Activated CD4-positive, alpha-beta T cell treated with anti-CD3 and anti-CD28 coated beads for 4 hours (primary cell): ENCODE results near the gene CLIP2.
"Not testable (repeated sequence)": the region's sequence is repeated elsewhere in the genome, so short reads cannot be mapped to it uniquely, and the experiment has no call there.

Experiments used
- DNase-seq, 2 donors: peaks; one replicate each; pipeline ENCODE4 v3.0.0-alpha.2; 2020

The CLIP2 gene

DNA sequence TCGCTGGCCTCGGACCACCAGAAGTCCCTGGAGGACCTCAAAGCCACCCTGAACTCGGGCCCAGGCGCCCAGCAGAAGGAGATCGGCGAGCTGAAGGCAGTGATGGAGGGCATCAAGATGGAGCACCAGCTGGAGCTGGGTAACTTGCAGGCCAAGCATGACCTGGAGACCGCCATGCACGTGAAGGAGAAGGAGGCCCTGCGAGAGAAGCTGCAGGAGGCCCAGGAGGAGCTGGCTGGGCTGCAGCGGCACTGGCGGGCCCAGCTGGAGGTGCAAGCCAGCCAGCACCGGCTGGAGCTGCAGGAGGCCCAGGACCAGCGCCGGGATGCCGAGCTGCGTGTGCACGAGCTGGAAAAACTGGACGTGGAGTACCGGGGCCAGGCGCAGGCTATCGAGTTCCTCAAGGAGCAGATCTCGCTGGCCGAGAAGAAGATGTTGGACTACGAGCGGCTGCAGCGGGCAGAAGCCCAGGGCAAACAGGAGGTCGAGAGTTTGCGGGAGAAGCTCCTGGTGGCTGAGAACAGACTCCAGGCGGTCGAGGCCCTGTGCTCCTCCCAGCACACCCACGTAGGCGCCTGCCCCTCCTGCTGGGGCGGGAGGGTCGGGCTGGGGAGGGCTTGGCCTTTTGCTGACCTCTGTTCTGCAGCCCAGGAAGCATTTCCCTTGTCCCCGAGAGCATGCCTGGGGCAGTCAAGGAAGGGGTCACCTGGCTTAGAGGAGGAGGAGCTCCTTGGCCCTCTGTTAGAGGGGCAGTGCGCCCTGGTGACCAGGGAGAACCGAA lies 87.2 kb downstream of the CLIP2 start:
- DNase-seq = no peak

DNA sequence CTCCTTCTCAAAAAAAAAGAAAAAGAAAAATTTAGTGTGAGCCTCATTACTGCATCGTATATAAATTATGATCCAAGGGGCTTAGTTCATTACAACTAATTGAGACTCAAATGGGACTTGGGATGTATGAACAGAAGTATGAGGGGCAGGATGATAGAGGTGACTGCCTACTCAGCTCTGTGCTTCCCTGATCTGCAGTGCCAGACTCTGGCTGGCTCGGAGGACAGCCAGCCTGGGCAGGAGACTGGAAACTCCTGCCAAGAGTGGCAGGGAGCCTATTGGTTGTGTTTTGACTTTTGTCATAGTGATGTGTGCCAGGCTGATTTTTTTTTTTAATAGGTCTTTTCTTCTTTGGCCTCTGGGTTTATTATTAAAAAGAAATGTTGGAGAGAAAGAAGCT lies 90.7 kb downstream of the CLIP2 start:
- DNase-seq = no peak

DNA sequence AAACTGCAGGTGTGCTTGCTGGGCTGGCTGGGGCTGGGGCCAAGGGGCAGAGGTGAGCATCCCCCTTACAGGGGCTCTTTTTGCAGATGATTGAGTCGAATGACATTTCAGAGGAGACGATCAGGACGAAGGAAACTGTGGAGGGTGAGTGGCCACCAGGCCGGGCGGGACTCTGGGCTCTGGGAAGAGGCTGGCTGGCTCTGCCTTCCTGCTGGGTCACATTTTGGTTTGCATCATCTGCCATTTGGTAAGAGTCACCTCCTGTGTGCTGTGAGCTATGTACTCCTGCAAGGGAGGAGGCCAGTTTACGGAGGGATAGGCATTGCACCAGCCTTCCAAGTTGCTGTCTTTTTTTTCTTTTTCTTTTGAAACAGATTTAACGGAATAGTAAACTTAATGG lies 91.5 kb downstream of the CLIP2 start:
- DNase-seq = no peak

DNA sequence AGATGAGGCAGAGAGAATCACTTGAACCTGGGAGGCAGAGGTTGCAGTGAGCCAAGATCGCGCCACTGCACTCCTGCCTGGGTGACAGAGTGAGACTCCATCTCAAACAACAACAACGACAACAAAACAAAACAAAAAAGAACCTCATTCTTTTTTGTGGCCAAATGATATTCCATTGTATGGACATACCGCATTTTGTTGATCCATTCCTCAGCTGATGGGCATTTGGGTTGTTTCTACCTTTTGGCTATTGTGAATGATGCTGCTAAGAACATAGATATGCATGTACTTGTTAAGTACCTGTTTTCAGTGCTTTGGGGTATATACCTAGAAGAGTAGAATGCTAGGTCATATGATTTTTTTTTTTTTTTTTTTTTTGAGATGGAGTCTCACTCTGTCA lies 94.9 kb downstream of the CLIP2 start:
- DNase-seq = not testable (repeated sequence)

DNA sequence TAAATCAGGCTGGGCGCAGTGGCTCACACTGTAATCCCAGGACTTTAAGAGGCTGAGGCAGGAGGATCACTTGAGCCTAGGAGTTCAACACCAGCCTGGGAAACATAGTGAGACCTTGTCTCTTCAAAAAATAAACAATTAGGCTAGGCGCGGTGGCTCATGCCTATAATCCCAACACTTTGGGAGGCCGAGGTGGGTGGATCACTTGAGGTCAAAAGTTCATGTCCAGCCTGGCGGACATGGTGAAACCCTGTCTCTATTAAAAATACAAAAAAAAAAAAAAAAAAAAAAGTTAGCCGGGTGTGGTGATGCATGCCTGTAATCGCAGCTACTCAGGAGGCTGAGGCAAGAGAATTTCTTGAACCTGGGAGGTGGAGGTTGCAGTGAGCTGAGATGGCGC lies 95.6 kb downstream of the CLIP2 start:
- DNase-seq = not testable (repeated sequence)

DNA sequence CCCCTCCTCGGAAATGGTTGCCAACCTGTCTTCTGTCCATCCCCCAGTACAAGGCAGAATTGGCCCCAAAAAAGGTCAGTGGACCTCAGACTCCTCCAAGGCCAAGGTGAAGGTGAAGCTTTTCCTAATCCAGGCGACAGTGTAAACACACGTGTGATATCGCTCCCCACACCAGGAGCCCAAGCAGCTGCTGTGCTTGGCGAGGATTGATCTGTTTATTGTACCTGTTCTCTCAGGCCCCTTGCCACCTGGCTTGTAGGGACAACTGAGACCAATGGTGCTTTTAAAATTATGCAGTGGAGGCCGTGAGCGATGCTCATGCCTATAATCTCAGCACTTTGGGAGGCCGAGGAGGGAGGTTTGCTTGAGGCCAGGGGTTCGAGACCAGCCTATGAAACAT lies 98.4 kb downstream of the CLIP2 start:
- no peak for DNase-seq

DNA sequence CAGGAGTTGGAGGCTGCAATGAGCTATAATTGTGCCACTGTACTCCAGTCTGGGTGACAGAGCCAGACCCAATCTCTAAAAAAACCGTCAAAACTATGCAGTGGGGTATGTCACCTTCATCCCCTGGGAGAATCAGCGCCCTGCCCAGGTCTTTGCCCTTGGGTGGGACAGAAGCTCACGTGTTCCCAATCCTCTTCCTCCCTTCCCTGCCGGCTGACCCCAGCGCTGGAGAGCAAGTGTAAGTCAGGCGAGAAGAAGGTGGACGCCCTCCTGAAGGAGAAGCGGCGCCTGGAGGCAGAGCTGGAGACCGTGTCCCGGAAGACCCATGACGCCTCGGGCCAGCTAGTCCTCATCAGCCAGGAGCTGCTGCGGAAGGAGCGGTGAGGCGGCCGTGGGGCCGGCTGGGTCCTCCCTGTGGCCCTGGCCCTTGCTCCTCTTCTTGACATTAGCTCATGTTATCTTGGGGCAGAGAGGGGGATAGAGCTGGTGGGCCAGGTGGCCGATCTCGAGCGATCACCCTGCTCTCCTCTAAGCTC lies 99.7 kb downstream of the CLIP2 start:
- DNase-seq = no peak

DNA sequence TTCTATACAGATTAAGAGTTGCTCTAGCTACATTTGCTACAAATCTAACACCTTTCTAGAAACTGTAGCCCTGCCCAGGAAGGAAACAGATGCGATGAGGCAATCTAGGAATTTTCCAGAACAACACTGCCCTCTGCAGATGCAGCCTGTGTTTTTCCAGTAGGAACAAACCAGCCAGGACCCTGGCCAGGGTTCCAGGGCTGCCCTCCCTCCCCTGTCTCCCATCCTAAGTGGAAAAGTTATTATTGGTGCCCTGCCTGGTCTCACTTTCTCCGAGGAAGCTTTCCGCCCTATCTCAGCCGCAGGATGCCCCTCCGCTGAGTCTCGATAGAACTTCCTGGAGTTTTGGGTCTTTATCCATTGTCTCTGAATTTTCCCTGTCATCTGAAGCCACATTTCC lies 104.5 kb downstream of the CLIP2 start:
- not testable (repeated sequence) for DNase-seq

DNA sequence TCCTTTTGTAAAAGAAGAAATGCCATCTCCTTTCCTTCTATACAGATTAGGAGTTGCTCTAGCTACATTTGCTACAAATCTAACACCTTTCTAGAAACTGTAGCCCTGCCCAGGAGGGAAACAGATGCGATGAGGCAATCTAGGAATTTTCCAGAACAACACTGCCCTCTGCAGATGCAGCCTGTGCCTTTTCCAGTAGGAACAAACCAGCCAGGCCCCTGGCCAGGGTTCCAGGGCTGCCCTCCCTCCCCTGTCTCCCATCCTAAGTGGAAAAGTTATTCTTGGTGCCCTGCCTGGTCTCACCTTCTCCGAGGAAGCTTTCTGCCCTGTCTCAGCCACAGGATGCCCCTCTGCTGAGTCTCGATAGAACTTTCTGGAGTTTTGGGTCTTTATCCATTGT lies 105.4 kb downstream of the CLIP2 start:
- not testable (repeated sequence) for DNase-seq

DNA sequence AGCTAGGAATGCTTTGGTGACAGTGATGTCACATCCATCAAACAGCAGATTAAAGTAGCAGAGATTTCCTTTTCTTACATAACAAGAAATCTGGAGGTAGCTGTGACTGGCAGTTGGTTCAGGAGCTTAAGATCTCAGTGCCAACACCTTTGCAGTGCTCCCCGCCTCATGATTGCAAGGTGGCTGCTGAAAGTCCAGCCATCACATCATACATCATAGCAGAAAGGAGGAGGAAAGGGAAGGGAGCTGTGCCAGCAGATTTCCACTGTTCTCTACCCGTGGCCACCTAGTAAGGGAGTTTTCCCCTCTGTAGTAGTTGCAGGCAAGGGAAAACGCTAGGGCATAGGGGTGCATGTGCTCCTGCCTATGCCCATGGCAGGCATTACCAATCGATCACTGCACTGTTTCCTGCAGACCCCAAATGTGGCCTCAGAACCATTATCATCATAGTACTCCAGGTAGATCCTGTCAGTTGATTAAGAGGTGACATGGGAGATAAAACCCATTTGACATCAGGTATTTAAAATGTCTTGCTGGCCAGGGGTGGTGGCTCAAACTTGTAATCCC lies 106.6 kb downstream of the CLIP2 start:
- no peak for DNase-seq

DNA sequence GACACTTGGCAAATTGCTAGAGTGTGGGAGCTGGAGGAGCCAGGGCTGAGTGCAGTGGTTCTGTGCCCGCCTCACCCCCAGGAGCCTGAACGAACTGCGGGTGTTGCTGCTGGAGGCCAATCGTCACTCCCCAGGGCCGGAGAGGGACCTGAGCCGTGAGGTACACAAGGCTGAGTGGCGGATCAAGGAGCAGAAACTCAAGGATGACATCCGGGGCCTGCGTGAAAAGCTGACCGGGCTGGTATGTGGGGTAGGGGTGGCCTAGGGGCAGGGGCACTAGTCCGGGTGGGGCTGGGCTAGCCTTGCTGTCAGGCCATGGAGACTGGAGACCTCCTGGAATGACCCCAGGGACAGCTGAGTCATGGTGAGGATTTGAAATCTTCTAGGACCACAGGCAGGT lies 107.8 kb downstream of the CLIP2 start:
- DNase-seq = no peak

DNA sequence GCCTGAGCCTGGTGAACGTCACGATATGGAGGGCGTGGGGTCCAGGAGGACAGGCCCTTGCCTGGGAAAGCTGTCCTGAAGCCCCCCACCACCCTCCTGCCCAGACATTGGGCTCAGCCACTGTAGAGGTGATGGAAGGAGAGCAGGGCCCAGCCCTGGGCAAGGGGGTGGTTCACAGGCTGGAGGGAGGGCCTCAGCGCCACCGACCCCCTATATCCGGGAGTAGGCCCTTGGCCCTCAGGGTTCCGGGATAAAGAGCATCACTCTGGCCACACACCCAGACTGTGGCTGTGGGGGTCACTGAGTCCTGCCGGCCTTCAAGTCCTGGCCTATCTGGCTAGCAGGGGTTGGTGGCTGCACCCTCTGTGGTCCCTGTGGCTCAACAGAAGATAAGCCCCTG lies 109.2 kb downstream of the CLIP2 start:
- no peak for DNase-seq

DNA sequence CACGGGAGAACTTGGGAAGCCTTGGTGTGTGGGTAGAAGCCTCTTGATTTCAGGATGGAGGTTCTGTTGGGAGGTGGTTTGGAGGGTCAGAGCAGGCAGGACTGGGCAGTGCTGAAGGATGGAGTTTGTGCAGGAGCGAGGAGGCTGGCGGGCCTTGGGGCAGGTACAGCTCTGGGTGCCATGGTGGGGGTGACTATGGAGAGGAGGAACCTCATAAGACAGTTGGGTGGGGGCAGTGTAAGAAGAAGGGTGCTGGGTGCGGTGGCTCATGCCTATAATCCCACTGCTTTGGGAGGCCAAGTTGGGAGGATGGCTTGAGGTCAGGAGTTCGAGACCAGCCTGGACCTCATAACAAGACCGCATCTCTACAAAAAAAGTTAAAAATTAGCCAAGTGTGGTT lies 109.8 kb downstream of the CLIP2 start:
- no peak for DNase-seq

DNA sequence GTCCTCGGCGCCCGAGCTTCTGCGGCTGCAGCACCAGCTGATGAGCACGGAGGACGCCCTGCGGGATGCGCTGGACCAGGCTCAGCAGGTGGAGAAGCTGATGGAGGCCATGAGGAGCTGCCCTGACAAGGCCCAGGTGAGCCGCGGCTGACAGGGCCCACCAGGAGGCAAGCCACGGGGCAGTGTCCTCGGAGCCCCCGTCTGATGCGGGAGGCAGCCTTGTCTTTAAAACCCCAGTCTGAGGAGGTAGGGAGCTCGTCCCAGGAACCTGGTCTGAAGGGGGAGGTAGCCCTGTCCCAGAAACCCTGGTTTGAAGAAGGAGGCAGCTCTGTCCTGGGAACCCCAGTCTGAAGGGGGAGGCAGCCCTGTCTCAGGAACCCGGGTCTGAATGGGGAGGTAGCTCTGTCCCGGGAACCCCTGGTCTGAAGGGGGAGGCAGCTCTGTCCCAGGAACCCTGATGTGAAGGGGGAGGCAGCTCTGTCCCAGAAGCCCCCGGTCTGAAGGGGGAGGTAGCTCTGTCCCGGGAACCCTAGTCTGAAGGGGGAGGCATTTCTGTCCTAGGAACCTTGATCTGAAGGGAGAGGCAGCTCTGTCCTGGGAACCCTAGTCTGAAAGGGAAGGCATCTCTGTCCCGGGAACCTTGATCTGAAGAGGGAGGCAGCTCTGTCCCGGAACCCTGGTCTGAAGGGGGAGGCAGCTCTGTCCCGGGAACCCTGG lies 111.4 kb downstream of the CLIP2 start:
- no peak for DNase-seq

DNA sequence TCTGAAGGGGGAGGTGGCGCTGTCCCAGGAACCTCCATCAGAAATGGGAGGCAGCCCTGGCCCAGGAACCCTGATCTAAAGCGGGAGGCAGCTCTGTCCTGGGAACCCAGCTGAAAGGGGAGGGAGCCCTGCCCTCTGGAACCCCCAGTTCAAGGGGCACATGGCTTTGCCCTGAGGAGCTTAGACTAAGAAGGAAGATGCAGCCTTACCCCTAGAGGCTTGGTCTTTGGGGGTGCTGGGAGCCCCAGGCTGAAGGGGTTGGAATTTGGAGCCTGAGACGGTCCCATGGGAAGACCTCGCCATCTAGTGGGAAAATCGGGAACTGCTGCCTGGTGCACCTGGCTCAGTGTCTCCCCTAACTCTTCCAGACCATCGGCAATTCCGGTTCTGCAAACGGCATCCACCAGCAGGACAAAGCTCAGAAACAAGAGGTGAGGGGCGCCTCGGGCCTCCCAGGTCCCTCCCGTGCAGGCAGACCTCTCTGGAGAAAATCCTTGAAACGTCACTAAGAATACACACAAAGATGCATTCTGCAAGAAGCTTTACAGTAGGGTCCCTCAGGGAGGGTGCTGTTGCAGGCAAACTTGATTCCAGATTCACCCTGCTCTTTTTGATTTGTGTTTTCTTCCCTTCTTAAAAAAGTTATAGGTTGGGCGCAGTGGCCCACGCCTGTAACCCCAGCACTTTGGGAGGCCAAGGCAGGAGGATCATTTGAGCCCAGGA lies 112.1 kb downstream of the CLIP2 start:
- peak; percentile 57 to 74 for DNase-seq

DNA sequence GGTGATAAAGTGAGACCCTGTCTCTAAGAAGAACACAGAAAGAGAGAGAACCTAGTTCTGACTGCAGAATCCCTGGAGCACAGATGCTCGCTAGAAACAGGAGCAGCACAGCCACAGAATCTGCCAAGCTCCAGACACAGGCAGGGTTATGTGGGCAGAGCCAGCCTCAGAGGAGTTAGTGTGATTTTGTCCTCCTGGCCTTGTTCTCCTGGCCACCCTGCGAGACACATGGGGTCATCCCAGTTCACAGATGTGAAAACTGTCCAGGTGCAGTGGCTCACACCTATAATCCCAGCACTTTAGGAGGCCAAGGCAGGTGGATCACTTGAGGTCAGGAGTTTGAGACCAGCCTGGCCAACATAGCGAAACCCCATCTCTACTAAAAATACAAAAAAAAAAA lies 113.5 kb downstream of the CLIP2 start:
- DNase-seq = not testable (repeated sequence)

DNA sequence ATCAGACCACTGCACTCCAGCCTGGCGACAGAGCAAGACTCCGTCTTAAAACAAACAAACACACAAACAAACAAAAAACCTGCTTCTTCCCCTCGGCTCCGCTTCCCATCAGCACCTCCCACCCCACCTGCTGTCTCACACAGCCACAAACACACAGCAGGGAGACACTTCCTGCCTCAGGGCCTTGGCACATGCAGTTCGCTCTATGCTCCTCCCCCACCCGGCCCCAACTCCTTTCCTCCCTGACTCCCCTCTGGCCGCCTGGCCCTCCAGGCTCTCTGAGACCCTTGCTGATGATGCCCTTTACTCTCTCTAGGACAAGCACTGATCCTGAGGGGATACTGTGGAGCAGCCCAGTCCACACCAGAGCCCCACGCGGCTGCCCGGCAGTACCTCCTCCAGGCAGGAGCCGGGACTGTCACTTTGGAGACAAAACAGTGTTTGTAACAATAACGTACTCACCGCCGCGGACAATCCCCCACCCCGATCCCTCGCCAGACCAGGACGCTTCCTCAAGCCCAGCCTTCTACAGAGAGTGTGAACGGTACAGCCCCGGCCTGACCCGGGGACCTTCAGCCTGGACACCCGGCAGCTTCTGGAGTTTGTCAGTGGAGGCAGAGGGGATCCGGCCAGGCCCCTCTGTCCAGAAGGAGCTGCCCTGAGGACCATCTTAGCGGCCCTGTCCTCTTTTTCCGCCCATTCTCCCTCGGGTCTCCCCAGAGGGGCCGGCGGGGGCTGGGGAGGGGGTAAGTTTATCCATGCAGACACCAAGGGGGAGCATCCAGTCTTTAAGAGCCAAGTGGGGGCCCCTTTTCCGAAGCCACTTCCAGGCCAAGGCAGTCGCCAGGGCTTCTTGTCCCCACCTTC lies 114.5 kb downstream of the CLIP2 start:
- DNase-seq = no peak

DNA sequence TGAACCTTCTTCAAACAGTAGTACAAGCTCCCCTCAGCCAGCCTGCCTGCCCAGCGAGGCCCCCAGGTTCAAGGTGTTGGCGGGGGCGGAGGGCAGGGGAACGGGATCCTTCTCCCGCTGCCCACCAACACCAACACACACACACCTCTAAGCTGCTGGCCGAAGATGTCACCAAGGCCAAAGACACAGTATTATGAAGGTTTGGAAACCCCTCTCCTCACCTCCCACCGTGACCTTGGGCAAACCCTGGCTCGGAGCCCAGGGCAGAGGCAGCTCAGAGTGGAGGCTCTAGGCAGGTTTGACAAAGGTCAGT lies 115.1 kb downstream of the CLIP2 start:
- DNase-seq = no peak

DNA sequence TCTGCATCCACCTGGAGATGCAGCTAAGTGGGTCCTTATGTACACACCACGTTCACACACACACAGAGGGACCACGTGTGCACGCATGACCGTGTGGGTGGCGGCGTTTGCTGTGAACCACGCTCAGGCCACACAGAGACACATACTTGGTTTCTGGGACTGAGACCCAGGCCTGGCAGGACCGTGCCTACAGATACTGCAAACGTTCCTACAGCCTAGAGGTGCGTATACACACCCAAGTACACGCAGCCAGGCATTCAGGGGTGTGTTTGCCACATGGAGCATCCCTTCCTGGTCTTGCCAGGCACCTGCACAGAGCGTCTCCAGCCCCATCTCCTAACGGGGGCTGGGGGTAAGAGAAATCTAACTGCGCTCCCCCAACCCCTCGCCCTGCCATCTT lies 115.5 kb downstream of the CLIP2 start:
- no peak for DNase-seq

DNA sequence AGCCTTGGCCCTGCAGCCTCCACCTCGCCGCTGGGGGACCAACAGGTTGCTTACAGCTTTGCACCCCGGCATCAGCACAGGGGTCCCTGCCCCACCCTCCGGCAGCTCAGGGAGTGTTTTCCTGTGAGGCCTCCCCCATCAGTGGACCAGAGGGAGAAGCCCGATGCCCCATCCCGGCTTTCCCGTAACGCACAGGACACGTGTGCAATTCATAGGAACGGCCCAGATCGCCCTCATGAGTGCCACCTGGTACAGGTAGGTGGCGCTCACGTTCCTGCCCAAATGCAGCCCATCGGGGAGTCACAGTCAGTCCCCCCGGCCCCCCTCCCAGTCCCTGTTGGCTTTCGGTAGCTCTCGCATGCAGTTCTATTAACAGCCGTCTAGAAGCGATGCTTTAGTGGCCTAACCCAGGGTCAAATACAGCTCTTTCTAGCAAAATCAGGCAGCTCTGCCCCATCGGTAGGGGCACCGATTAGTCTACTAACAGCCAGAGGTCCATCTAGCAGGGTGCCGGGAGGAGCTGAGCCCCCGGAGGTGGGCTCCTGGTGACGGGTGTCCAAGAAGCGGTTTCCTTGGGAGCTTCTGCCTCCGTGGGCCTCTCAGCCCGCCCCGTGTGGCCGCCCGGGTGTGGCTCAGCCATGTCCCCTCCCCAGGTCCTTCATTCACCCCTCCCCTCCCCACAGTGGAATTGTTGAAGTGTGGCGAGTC lies 116.1 kb downstream of the CLIP2 start:
- DNase-seq = no peak

DNA sequence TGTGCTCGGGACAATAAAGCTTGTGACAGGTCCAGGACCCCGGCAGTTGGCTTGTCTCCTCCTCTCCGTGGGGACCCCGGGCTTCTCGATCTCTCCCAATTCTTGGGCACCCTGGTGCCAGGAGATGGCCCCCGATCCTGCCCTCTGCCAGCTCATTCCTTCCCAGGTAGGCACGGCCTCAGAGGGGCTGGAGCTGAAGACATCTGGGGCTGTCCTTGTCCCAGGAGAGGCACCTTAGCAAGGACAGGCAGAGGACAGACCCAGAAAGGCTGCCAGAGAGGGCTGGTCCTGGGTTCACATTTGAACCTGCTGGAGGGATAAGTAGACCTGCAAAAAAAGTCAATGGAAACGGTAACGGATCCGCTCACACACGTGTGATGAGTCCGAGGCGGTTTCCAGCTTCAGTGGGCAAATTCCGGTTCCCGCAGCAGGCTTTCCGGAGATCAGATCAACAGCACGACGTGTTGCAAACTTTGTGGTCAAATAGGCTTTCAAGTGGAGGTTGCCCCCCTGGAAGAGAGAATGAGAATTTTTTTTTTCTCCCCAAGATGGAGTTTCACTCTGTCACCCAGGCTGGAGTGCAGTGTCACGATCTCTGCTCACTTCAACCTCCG lies 116.8 kb downstream of the CLIP2 start:
- DNase-seq = no peak
